GM21786 (cell line): Measurements from ENCODE around the gene ICE2.
"Not testable (repeated sequence)": the region's sequence is repeated elsewhere in the genome, so short reads cannot be mapped to it uniquely, and the experiment has no call there.

Source experiments
- ATAC-seq: cut with Tn5 transposase; IDR thresholded peaks from one replicate; pipeline ENCODE4 v1.9.1; 2021; ENCODE audit not compliant: unreplicated experiment

Gene ICE2

GRCh38 chr15:60448668-60449360 lies 30.1 kb downstream of the ICE2 start:
- ATAC-seq: no peak

GRCh38 chr15:60444289-60444912 lies 34.5 kb downstream of the ICE2 start:
- no peak for ATAC-seq

- ATAC-seq: no peak
Observed at GRCh38 chr15:60442763-60443162, 36.2 kb downstream of the ICE2 start.

- ATAC-seq: no peak
Observed at GRCh38 chr15:60442031-60442650, 36.8 kb downstream of the ICE2 start.

- ATAC-seq: no peak
Observed at GRCh38 chr15:60441331-60441730, 37.6 kb downstream of the ICE2 start.

GRCh38 chr15:60438646-60439045 lies 40.3 kb downstream of the ICE2 start:
- ATAC-seq: no peak

GRCh38 chr15:60428935-60429334 lies 50.0 kb downstream of the ICE2 start:
- ATAC-seq: no peak

GRCh38 chr15:60426870-60427508 lies 52.0 kb downstream of the ICE2 start:
- ATAC-seq: no peak

- ATAC-seq: no peak
Observed at GRCh38 chr15:60425461-60425860, 53.5 kb downstream of the ICE2 start.

GRCh38 chr15:60424006-60424405 lies 54.9 kb downstream of the ICE2 start:
- no peak for ATAC-seq

GRCh38 chr15:60423537-60423936 lies 55.4 kb downstream of the ICE2 start:
- no peak for ATAC-seq

GRCh38 chr15:60421544-60421943 lies 57.4 kb downstream of the ICE2 start:
- no peak for ATAC-seq

GRCh38 chr15:60420203-60420716 lies 58.7 kb downstream of the ICE2 start:
- ATAC-seq: no peak

GRCh38 chr15:60419753-60420152 lies 59.2 kb downstream of the ICE2 start:
- no peak for ATAC-seq

GRCh38 chr15:60418096-60418495 lies 60.8 kb downstream of the ICE2 start:
- no peak for ATAC-seq

GRCh38 chr15:60417112-60417511 lies 61.8 kb downstream of the ICE2 start:
- ATAC-seq: no peak

GRCh38 chr15:60416484-60416883 lies 62.5 kb downstream of the ICE2 start:
- no peak for ATAC-seq

- ATAC-seq: no peak
Observed at GRCh38 chr15:60414016-60414682, 64.8 kb downstream of the ICE2 start.

- no peak for ATAC-seq
Observed at GRCh38 chr15:60413231-60413824, 65.6 kb downstream of the ICE2 start.

GRCh38 chr15:60412807-60413206 lies 66.1 kb downstream of the ICE2 start:
- not testable (repeated sequence) for ATAC-seq
